PFSK-1 (cell line): Measurements from ENCODE around the gene RALGPS1.

Source experiments
- FOXP2 ChIP-seq: optimal IDR thresholded peaks from 2 replicates; pipeline ENCODE3; 2011; ENCODE audit warnings: borderline replicate concordance, control low read depth, inconsistent platforms; ENCODE audit not compliant: insufficient read depth; ENCODE audit errors: extremely low read length, extremely low read depth
- POLR2AphosphoS5 ChIP-seq: IDR thresholded peaks from 2 replicates; pipeline ENCODE4 v1.6.1; 2012; ENCODE audit warnings: low read depth, mild to moderate bottlenecking, control low read depth, low read length, moderate library complexity
- SIN3A ChIP-seq: IDR thresholded peaks from 2 replicates; pipeline ENCODE4 v1.6.1; 2012; ENCODE audit warnings: mild to moderate bottlenecking, low read length, moderate library complexity, borderline replicate concordance; ENCODE audit not compliant: insufficient read depth
- TAF1 ChIP-seq: IDR thresholded peaks from 2 replicates; pipeline ENCODE4 v1.6.1; 2012; ENCODE audit warnings: low read length, control low read depth, borderline replicate concordance; ENCODE audit not compliant: insufficient read depth
- TF ChIP-seq, protein P1 (sequence below), 2 experiments: IDR thresholded peaks; 2 replicates each; pipeline versions ENCODE4 v1.6.1 to v1.8.0; 2011 to 2012; ENCODE audit warnings: low read depth in 2 of 2, low read length in 2 of 2, control low read depth in 1 of 2, inconsistent platforms in 1 of 2, mild to moderate bottlenecking in 1 of 2, moderate library complexity in 1 of 2; ENCODE audit not compliant: insufficient read depth in 1 of 2

DNA sequence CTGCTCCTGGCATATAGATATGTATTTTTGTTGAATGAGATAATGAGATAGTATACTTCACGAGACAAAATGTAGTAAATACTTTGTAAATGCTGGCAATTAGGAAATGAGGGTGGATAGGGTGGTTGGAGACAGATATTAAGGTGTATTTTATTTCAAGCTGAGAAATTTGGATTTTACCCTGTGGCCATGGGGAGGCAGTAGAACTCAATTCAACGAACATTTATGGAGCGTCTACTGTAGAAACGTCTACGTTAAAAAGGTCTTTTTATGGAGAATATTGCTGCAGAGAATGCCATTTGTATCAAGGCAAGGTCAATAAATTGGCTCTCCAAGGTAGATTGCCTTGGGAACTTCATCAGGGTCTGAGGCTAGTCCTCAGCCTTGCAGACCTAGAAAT, 21.5 kb upstream of the RALGPS1 start:
- TF ChIP-seq, protein P1, sequence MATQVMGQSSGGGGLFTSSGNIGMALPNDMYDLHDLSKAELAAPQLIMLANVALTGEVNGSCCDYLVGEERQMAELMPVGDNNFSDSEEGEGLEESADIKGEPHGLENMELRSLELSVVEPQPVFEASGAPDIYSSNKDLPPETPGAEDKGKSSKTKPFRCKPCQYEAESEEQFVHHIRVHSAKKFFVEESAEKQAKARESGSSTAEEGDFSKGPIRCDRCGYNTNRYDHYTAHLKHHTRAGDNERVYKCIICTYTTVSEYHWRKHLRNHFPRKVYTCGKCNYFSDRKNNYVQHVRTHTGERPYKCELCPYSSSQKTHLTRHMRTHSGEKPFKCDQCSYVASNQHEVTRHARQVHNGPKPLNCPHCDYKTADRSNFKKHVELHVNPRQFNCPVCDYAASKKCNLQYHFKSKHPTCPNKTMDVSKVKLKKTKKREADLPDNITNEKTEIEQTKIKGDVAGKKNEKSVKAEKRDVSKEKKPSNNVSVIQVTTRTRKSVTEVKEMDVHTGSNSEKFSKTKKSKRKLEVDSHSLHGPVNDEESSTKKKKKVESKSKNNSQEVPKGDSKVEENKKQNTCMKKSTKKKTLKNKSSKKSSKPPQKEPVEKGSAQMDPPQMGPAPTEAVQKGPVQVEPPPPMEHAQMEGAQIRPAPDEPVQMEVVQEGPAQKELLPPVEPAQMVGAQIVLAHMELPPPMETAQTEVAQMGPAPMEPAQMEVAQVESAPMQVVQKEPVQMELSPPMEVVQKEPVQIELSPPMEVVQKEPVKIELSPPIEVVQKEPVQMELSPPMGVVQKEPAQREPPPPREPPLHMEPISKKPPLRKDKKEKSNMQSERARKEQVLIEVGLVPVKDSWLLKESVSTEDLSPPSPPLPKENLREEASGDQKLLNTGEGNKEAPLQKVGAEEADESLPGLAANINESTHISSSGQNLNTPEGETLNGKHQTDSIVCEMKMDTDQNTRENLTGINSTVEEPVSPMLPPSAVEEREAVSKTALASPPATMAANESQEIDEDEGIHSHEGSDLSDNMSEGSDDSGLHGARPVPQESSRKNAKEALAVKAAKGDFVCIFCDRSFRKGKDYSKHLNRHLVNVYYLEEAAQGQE (IDR thresholded peaks at IDR 0.05; ENCODE audit: insufficient read depth in 1 of 2, low read depth in 2 of 2, low read length in 2 of 2): no peak
- TF ChIP-seq POLR2AphosphoS5: no peak
- TF ChIP-seq SIN3A: no peak
- TF ChIP-seq TAF1: no peak
- TF ChIP-seq FOXP2: no peak
